Measurements from ENCODE around the gene TAF10.
A peak's percentile ranks its signal among the peaks of the same experiment; 100 is the strongest.

The TAF10 gene

GRCh38 chr11:6607190-6607795 lies 4.7 kb downstream of the TAF10 start:
- DNase-seq: peak; percentile 38

- DNase-seq: peak; percentile 98
These were observed 5.4 kb downstream of the TAF10 start for GRCh38 chr11:6606471-6607189.

GRCh38 chr11:6604790-6605189 lies 7.2 kb downstream of the TAF10 start:
- DNase-seq: peak; percentile 17

- peak; percentile 82 for DNase-seq
These were observed 7.9 kb downstream of the TAF10 start for GRCh38 chr11:6604081-6604626.

GRCh38 chr11:6603287-6604080 lies 8.5 kb downstream of the TAF10 start, which contains the start of the genes ILK and RRP8:
TSS of gene ILK (plus strand) at chr11:6603774. CDS start at chr11:6604272, 498 bp downstream.
TSS of gene RRP8 (minus strand) at chr11:6603616. CDS start at chr11:6603502, 114 bp downstream.
- DNase-seq: peak; percentile 95

- DNase-seq: peak; percentile 32
These were observed 9.7 kb downstream of the TAF10 start for GRCh38 chr11:6602096-6602940.

- DNase-seq: peak; percentile 27
These were observed 11.0 kb downstream of the TAF10 start for GRCh38 chr11:6601041-6601461.

- DNase-seq: peak; percentile 6
These were observed 12.1 kb downstream of the TAF10 start for GRCh38 chr11:6599881-6600390.

- DNase-seq: no peak
These were observed 12.6 kb downstream of the TAF10 start for GRCh38 chr11:6599449-6599848.

GRCh38 chr11:6598555-6598954 lies 13.5 kb downstream of the TAF10 start:
- DNase-seq: no peak

GRCh38 chr11:6596239-6596877 lies 15.7 kb downstream of the TAF10 start:
- DNase-seq: no peak

- no peak for DNase-seq
These were observed 17.8 kb downstream of the TAF10 start for GRCh38 chr11:6594142-6594768.

GRCh38 chr11:6588018-6588417 lies 24.0 kb downstream of the TAF10 start:
- DNase-seq: no peak

- DNase-seq: no peak
These were observed 24.6 kb downstream of the TAF10 start for GRCh38 chr11:6587360-6587953.

GRCh38 chr11:6586434-6587359 lies 25.3 kb downstream of the TAF10 start:
- no peak for DNase-seq

- DNase-seq: no peak
These were observed 27.5 kb downstream of the TAF10 start for GRCh38 chr11:6584528-6584927.

- DNase-seq: no peak
These were observed 28.4 kb downstream of the TAF10 start for GRCh38 chr11:6583584-6583983.

- DNase-seq: no peak
These were observed 32.3 kb downstream of the TAF10 start for GRCh38 chr11:6579681-6580080.

- DNase-seq: no peak
These were observed 33.9 kb downstream of the TAF10 start for GRCh38 chr11:6578134-6578533.

Data from islet precursor cell (in vitro differentiated cells).